HK-2 (cell line): ENCODE results near the gene ZBTB8OS.
"Not testable (repeated sequence)": the region's sequence is repeated elsewhere in the genome, so short reads cannot be mapped to it uniquely, and the experiment has no call there.

Experiments used
- DNase-seq: peaks from one replicate; pipeline ENCODE4 v3.0.0-alpha.2; 2018; ENCODE audit not compliant: unreplicated experiment

Gene ZBTB8OS

GRCh38 chr1:32650752-32651460 lies 556 bp upstream of the ZBTB8OS start, which contains the start of gene RBBP4:
Gene RBBP4 (plus strand): TSS chr1:32651208. CDS start chr1:32651307, 99 bp downstream.
- peak; percentile 98 for DNase-seq

- no peak for DNase-seq
Measured at GRCh38 chr1:32647308-32648134, 2.8 kb downstream of the ZBTB8OS start.

- no peak for DNase-seq
Measured at GRCh38 chr1:32644426-32644825, 5.9 kb downstream of the ZBTB8OS start.

- DNase-seq, result not testable (repeated sequence)
Measured at GRCh38 chr1:32642292-32642827, 8.0 kb downstream of the ZBTB8OS start.

- DNase-seq, result no peak
Measured at GRCh38 chr1:32639489-32640075, 10.8 kb downstream of the ZBTB8OS start.

GRCh38 chr1:32636914-32637645 lies 13.3 kb downstream of the ZBTB8OS start:
- no peak for DNase-seq

- no peak for DNase-seq
Measured at GRCh38 chr1:32635508-32636277, 14.7 kb downstream of the ZBTB8OS start.

GRCh38 chr1:32632829-32633228 lies 17.5 kb downstream of the ZBTB8OS start:
- no peak for DNase-seq

GRCh38 chr1:32630173-32630572 lies 20.2 kb downstream of the ZBTB8OS start:
- not testable (repeated sequence) for DNase-seq

- no peak for DNase-seq
Measured at GRCh38 chr1:32627596-32628162, 22.7 kb downstream of the ZBTB8OS start.

GRCh38 chr1:32626176-32626575 lies 24.2 kb downstream of the ZBTB8OS start:
- no peak for DNase-seq

- DNase-seq, result no peak
Measured at GRCh38 chr1:32623775-32624174, 26.6 kb downstream of the ZBTB8OS start.

GRCh38 chr1:32622806-32623681 lies 27.3 kb downstream of the ZBTB8OS start:
- DNase-seq, result no peak

- no peak for DNase-seq
Measured at GRCh38 chr1:32622205-32622604, 28.1 kb downstream of the ZBTB8OS start.

- no peak for DNase-seq
Measured at GRCh38 chr1:32619701-32620485, 30.5 kb downstream of the ZBTB8OS start.

- no peak for DNase-seq
Measured at GRCh38 chr1:32618673-32619221, 31.6 kb downstream of the ZBTB8OS start.

- no peak for DNase-seq
Measured at GRCh38 chr1:32613472-32613871, 36.9 kb downstream of the ZBTB8OS start.

GRCh38 chr1:32612189-32612881 lies 38.0 kb downstream of the ZBTB8OS start:
- DNase-seq, result peak; percentile 93
